H1 (cell line): ENCODE measurements around the gene NDUFS7. TPM values are rescaled to one million over a fixed set of nuclear protein-coding genes. Genes with fewer than 3 reads are reported as not detected.

Experiments
- ASH2L ChIP-seq: fragments of 200-600, 300-600 bp; sonication (generic); IDR thresholded peaks from one replicate; pipeline ENCODE4 v1.7.1; 2017; ENCODE audit warnings: low read length
- BACH1 ChIP-seq: IDR thresholded peaks from 2 replicates; pipeline ENCODE4 v1.6.1; 2012; ENCODE audit warnings: low read length, improper control_type of control experiment
- BCL11A ChIP-seq, 2 experiments: IDR thresholded peaks; one replicate each; pipeline ENCODE4 v1.6.1; 2011; ENCODE audit warnings: low read depth in 2 of 2, low read length in 2 of 2, mild to moderate bottlenecking in 2 of 2
- CEBPB ChIP-seq: IDR thresholded peaks from 2 replicates; pipeline ENCODE4 v1.6.1; 2012; ENCODE audit warnings: low read depth, low read length
- CREB1 ChIP-seq: IDR thresholded peaks from 2 replicates; pipeline ENCODE4 v1.6.1; 2012; ENCODE audit warnings: inconsistent platforms
- CTBP2 ChIP-seq: IDR thresholded peaks from 2 replicates; pipeline ENCODE4 v1.7.0; 2011; ENCODE audit warnings: borderline replicate concordance, mild to moderate bottlenecking, moderate library complexity, mixed read lengths, low read length; ENCODE audit not compliant: insufficient read depth, insufficient read length
- CTCF ChIP-seq, 3 experiments: IDR thresholded peaks; 1 replicate in 2 of 3; 2 replicates in 1 of 3; pipeline versions ENCODE4 v1.5.1 to v1.6.1; 2011; ENCODE audit warnings: low read length in 3 of 3, mild to moderate bottlenecking in 3 of 3, inconsistent platforms in 2 of 3, low read depth in 1 of 3, moderate library complexity in 1 of 3; ENCODE audit not compliant: insufficient read depth in 1 of 3; ENCODE audit errors: control extremely low read depth in 1 of 3
- E2F6 ChIP-seq: IDR thresholded peaks from 2 replicates; pipeline ENCODE4 v1.6.1; 2012; ENCODE audit warnings: inconsistent platforms
- EZH2 ChIP-seq: fragments of 200-600 bp; sonication (generic); IDR thresholded peaks from 2 replicates; pipeline ENCODE4 v1.7.1; 2012; ENCODE audit warnings: low read depth, mild to moderate bottlenecking, moderate library complexity, low read length, inconsistent platforms; ENCODE audit not compliant: severe bottlenecking
- FOSL1 ChIP-seq: IDR thresholded peaks from 2 replicates; pipeline ENCODE4 v1.6.1; 2011; ENCODE audit warnings: mild to moderate bottlenecking, low read depth, low read length, moderate library complexity; ENCODE audit not compliant: insufficient read depth
- JUND ChIP-seq: IDR thresholded peaks from 2 replicates; pipeline ENCODE4 v1.6.1; 2011; ENCODE audit warnings: mild to moderate bottlenecking, improper control_type of control experiment, low read length
- NANOG ChIP-seq: IDR thresholded peaks from 2 replicates; pipeline ENCODE4 v1.6.1; 2011; ENCODE audit warnings: low read length, low read depth, mild to moderate bottlenecking, inconsistent platforms; ENCODE audit not compliant: insufficient read depth, poor library complexity, severe bottlenecking
- NRF1 ChIP-seq: IDR thresholded peaks from 2 replicates; pipeline ENCODE4 v1.6.1; 2011; ENCODE audit warnings: mild to moderate bottlenecking, low read depth, low read length, improper control_type of control experiment
- POLR2AphosphoS5 ChIP-seq: IDR thresholded peaks from 2 replicates; pipeline ENCODE4 v1.6.1; 2011; ENCODE audit warnings: low read depth, low read length
- RAD21 ChIP-seq, 2 experiments: IDR thresholded peaks in 1 of 2; conservative IDR thresholded peaks in 1 of 2; 2 replicates each; pipeline ENCODE4 v1.6.1; 2011; ENCODE audit warnings: low read depth in 2 of 2, low read length in 2 of 2, improper control_type of control experiment in 1 of 2, inconsistent platforms in 1 of 2, mild to moderate bottlenecking in 1 of 2, moderate library complexity in 1 of 2
- RBBP5 ChIP-seq: IDR thresholded peaks from 2 replicates; pipeline ENCODE4 v1.7.1; 2012; ENCODE audit warnings: low read depth, mild to moderate bottlenecking, inconsistent platforms, low read length, moderate library complexity, borderline replicate concordance
- RNF2 ChIP-seq: fragments of 200-900, 300-1000 bp; sonication (generic); IDR thresholded peaks from 2 replicates; pipeline ENCODE4 v1.7.1; 2016; ENCODE audit warnings: borderline replicate concordance, low read depth, mild to moderate bottlenecking, antibody characterized with exemption, low read length; ENCODE audit not compliant: poor library complexity, severe bottlenecking; ENCODE audit errors: missing control alignments
- SP1 ChIP-seq: IDR thresholded peaks from 2 replicates; pipeline ENCODE4 v1.6.1; 2011; ENCODE audit warnings: low read depth, low read length
- SP2 ChIP-seq: IDR thresholded peaks from 2 replicates; pipeline ENCODE4 v1.6.1; 2012; ENCODE audit warnings: mild to moderate bottlenecking, low read length, inconsistent platforms
- TAF1 ChIP-seq: IDR thresholded peaks from 2 replicates; pipeline ENCODE4 v1.6.1; 2011; ENCODE audit warnings: mild to moderate bottlenecking, low read depth, low read length
- polyA plus RNA-seq, 7 experiments: library from polyadenylated mRNA; depleted of rRNA in 3 of 7; stranded (reverse) in 5 of 7; unstranded in 2 of 7; fragments of >200 nt in 5 of 7; fragments of 200-250 nt in 2 of 7; gene quantifications; 1 replicate in 5 of 7; 2 replicates in 1 of 7; 4 replicates in 1 of 7; pipeline versions ENCODE4 v1.2.1 to v1.2.3, GENCODE V29; 2011 to 2013; ENCODE audit warnings: missing spikeins in 2 of 7, mixed read lengths in 2 of 7
- total RNA-seq: library from RNA; stranded (reverse); fragmentation: NEBNext Ultra II Directional; extraction: Animal tissue kit (Norgen Biotek cat#: 25700); gene quantifications from 2 replicates; pipeline ENCODE4 v1.2.1, GENCODE V29; 2021

Gene NDUFS7
- total and polyA plus RNA-seq, 2 of the 8 experiments (the other 6 are each of a cell fraction or from before 2014, with no cell fraction given), result 78.1 to 309 TPM

- no peak for TF ChIP-seq FOSL1
- no peak for TF ChIP-seq CEBPB
- TF ChIP-seq CREB1, result peak; percentile 80
- peak; percentile 73 for TF ChIP-seq ASH2L
- TF ChIP-seq JUND, result no peak
- peak; percentile 65; the same call in 1 of the 2 replicates for TF ChIP-seq E2F6
- TF ChIP-seq EZH2, result no peak
- no peak for TF ChIP-seq CTBP2
- peak; percentile 46 for TF ChIP-seq NRF1
- no peak for TF ChIP-seq BCL11A (IDR thresholded peaks at IDR 0.05; ENCODE audit: low read depth in 2 of 2, low read length in 2 of 2)
- no peak; the same call in 1 of the 2 replicates for TF ChIP-seq POLR2AphosphoS5
- TF ChIP-seq SP1, result peak; percentile 74; the same call in 1 of the 2 replicates
- peak; percentile 34; the same call in 1 of the 2 replicates for TF ChIP-seq RBBP5
- TF ChIP-seq NANOG, result no peak
- TF ChIP-seq RNF2, result no peak
- peak; percentile 24 to 57 (median 36); a peak in 3 of 4 replicates for TF ChIP-seq CTCF (IDR thresholded peaks at IDR 0.05; ENCODE audit: control extremely low read depth in 1 of 3, insufficient read depth in 1 of 3, low read depth in 1 of 3, low read length in 3 of 3)
- TF ChIP-seq BACH1, result peak; percentile 44
- no peak for TF ChIP-seq TAF1
- no peak for TF ChIP-seq SP2
- TF ChIP-seq RAD21 (IDR thresholded peaks at IDR 0.05 in 1 of 2, conservative IDR thresholded peaks at IDR 0.05 in 1 of 2; ENCODE audit: low read depth in 2 of 2, low read length in 2 of 2), result peak; percentile 23 to 40; a peak in 3 of 4 replicates
Observed at GRCh38 chr19:1406774-1407527, 23.2 kb downstream of the NDUFS7 start (continued).
